ENCODE measurements around the gene PPP1R18. TPM values are rescaled to one million over a fixed set of nuclear protein-coding genes. Genes with fewer than 3 reads are reported as not detected.

Gene PPP1R18
- total and polyA plus RNA-seq, 9 of the 15 experiments (the other 6 are each of a cell fraction or from before 2014, with no cell fraction given), result 12.0 to 99.2 (median 42.6) TPM

GRCh38 chr6:30690403-30691207, 4.2 kb upstream of the PPP1R18 start, which contains the start of gene NRM (continued):
- TF ChIP-seq RERE (CRISPR knock-in tag; IDR thresholded peaks at IDR 0.05; ENCODE audit: borderline replicate concordance) (no peak), ZBTB12 (CRISPR knock-in tag; IDR thresholded peaks at IDR 0.05) (no peak), ZNF75A (CRISPR knock-in tag; IDR thresholded peaks at IDR 0.05) (no peak)
